ENCODE measurements around the gene HLA-DMB. TPM values are rescaled to one million over a fixed set of nuclear protein-coding genes. Genes with fewer than 3 reads are reported as not detected.

HLA-DMB gene
- total and polyA plus RNA-seq, 10 of the 15 experiments (the other 5 are each of a cell fraction or from before 2014, with no cell fraction given): 114 to 173 (median 150) TPM

DNA sequence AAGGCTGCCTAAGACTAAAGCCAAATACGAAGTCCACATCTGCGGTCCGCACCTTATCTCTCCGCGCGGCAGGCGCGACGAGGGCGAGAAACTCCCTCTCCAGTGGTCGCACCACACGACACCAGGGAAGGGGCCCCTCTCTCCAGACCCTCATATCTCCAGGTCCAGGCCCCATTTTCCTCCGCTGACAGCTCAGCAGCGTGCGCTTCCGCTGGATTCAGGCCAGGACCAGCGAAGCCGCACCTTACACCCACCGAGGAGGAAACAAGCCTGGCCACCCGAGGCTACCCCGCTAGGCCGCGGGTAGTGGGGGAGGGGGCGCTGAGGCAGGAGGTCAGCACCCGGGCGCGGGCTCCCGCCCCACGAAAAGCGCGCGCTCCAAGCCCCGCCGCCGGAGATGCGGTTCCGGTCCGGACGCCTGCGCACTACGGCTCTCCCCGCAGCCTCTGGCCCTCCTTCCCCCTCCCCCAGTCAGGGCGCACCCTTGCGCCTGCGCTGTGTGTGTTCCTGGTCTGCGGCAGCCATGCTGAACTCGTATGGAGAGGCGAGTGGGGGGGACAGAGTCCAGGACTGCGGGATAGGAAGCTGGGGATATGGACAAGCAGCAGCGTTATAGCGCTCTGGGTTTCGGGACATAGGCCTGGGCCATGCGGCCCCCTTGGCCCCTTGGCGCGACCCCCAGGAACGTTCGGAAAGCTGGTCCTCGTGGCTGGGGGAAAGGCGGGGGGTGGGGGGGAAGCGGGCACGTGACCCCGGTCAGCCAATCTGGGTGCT is 27.5 kb upstream of the HLA-DMB start, which contains the start of gene BRD2 (continued):
- TF ChIP-seq MAX (IDR thresholded peaks at IDR 0.05; ENCODE audit: low read depth, low read length) (peak; percentile 87), EGR1 (IDR thresholded peaks at IDR 0.05; ENCODE audit: borderline replicate concordance in 1 of 2, low read depth in 2 of 2, low read length in 2 of 2) (peak in 1 of 2 experiments; percentile 55; a peak in 1 of 3 replicates), RAD51 (IDR thresholded peaks at IDR 0.05) (peak; percentile 87), PAX8 (IDR thresholded peaks at IDR 0.05) (no peak), CBX5 (IDR thresholded peaks at IDR 0.05; ENCODE audit: low read depth) (no peak), YY1 (IDR thresholded peaks at IDR 0.05; ENCODE audit: low read depth, low read length) (peak; percentile 94), ZBTB4 (CRISPR knock-in tag; IDR thresholded peaks at IDR 0.05) (no peak), BACH1 (IDR thresholded peaks at IDR 0.05; ENCODE audit: borderline replicate concordance) (peak; percentile 60), WRNIP1 (IDR thresholded peaks at IDR 0.05; ENCODE audit: borderline replicate concordance, low read depth, low read length) (no peak), IKZF2 (IDR thresholded peaks at IDR 0.05) (peak; percentile 8 to 23; a peak in 1 of 4 replicates), ESRRA (IDR thresholded peaks at IDR 0.05; ENCODE audit: low read length) (peak; percentile 34; the same call in 1 of the 2 replicates), NKRF (conservative IDR thresholded peaks at IDR 0.05) (peak; percentile 66), USF2 (IDR thresholded peaks at IDR 0.05; ENCODE audit: borderline replicate concordance, low read depth, low read length) (peak; percentile 66), RB1 (IDR thresholded peaks at IDR 0.05; ENCODE audit: borderline replicate concordance) (peak; percentile 97; the same call in 1 of the 2 replicates)
- TF ChIP-seq, protein P1, sequence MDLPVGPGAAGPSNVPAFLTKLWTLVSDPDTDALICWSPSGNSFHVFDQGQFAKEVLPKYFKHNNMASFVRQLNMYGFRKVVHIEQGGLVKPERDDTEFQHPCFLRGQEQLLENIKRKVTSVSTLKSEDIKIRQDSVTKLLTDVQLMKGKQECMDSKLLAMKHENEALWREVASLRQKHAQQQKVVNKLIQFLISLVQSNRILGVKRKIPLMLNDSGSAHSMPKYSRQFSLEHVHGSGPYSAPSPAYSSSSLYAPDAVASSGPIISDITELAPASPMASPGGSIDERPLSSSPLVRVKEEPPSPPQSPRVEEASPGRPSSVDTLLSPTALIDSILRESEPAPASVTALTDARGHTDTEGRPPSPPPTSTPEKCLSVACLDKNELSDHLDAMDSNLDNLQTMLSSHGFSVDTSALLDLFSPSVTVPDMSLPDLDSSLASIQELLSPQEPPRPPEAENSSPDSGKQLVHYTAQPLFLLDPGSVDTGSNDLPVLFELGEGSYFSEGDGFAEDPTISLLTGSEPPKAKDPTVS (IDR thresholded peaks at IDR 0.05; ENCODE audit: low read depth, low read length): 0 out of 2 replicates have a peak, but pooled peaks have one; percentile 61
- TF ChIP-seq, protein P2, sequence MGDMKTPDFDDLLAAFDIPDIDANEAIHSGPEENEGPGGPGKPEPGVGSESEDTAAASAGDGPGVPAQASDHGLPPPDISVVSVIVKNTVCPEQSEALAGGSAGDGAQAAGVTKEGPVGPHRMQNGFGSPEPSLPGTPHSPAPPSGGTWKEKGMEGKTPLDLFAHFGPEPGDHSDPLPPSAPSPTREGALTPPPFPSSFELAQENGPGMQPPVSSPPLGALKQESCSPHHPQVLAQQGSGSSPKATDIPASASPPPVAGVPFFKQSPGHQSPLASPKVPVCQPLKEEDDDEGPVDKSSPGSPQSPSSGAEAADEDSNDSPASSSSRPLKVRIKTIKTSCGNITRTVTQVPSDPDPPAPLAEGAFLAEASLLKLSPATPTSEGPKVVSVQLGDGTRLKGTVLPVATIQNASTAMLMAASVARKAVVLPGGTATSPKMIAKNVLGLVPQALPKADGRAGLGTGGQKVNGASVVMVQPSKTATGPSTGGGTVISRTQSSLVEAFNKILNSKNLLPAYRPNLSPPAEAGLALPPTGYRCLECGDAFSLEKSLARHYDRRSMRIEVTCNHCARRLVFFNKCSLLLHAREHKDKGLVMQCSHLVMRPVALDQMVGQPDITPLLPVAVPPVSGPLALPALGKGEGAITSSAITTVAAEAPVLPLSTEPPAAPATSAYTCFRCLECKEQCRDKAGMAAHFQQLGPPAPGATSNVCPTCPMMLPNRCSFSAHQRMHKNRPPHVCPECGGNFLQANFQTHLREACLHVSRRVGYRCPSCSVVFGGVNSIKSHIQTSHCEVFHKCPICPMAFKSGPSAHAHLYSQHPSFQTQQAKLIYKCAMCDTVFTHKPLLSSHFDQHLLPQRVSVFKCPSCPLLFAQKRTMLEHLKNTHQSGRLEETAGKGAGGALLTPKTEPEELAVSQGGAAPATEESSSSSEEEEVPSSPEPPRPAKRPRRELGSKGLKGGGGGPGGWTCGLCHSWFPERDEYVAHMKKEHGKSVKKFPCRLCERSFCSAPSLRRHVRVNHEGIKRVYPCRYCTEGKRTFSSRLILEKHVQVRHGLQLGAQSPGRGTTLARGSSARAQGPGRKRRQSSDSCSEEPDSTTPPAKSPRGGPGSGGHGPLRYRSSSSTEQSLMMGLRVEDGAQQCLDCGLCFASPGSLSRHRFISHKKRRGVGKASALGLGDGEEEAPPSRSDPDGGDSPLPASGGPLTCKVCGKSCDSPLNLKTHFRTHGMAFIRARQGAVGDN (IDR thresholded peaks at IDR 0.05): peak; percentile 57; the same call in 1 of the 2 replicates

All from GM12878 (cell line).